GM19463 (cell line): ENCODE results near the gene DEPDC5.
"Not testable (repeated sequence)": the region's sequence is repeated elsewhere in the genome, so short reads cannot be mapped to it uniquely, and the experiment has no call there.

Source experiments
- ATAC-seq: cut with Tn5 transposase; IDR thresholded peaks from one replicate; pipeline ENCODE4 v1.9.1; 2021; ENCODE audit warnings: mild to moderate bottlenecking, moderate library complexity; ENCODE audit not compliant: unreplicated experiment

Gene DEPDC5

DNA sequence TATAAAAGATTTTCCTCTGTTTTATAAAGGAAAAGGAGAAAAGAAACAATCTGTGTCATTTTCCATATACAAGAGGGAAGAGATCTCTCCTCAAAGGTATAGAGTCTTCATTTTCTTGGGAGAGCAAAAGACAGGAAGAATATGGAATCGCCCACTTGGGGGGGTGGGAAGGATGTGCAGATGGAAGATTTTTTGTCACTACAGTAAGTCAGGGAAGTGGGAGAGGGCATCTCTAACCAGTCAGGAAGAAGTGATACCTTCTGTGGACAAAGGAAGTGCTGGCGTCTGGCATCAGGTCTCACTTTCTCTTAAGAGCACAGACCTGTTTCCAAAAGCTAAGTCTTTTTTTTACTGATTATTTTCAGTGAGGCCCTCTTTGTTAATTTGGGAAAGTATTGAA lies 5.3 kb upstream of the DEPDC5 start:
- ATAC-seq, result no peak

DNA sequence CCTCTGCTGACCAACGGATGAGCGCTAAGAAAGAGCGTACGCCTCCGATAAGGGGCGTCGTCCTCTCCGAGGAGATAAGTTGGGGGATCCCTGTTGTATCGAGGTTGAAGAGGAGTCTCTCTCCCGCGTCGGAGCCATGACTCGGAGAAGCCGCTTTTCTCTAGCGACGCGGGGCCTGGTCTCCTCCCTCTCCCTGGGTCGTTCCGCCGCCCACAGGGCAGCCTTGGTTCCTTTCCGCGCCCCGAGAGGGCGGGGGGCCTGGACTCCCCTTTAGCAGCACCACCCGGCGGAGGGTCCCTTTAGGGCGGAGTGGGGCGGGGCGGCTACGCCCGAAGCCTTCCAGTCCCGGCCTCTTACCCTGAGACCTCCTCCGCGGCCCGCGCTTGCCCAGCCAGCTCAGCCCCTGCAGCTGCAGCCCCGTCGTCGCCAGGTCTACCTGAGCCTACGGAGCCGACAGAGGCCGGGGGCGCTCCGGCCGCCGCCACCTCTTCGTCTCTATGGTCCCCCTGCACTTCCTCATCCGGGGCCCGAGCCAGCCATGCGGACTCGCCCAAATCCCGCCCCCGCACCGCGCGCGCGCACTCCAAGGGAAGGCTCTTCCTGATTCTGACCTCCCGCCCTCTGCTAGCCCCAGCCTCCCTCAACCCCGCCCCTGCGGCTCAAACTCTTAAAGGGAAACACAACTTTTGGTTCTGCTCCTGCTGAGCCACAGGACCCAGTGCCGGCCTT lies 4.0 kb upstream of the DEPDC5 start, which contains the start of gene PRR14L:
Gene PRR14L (minus strand): TSS at position 497 of the 729 bp plus-strand sequence. CDS start 11,272 bp downstream, outside the sequence.
- ATAC-seq, result peak; percentile 59

DNA sequence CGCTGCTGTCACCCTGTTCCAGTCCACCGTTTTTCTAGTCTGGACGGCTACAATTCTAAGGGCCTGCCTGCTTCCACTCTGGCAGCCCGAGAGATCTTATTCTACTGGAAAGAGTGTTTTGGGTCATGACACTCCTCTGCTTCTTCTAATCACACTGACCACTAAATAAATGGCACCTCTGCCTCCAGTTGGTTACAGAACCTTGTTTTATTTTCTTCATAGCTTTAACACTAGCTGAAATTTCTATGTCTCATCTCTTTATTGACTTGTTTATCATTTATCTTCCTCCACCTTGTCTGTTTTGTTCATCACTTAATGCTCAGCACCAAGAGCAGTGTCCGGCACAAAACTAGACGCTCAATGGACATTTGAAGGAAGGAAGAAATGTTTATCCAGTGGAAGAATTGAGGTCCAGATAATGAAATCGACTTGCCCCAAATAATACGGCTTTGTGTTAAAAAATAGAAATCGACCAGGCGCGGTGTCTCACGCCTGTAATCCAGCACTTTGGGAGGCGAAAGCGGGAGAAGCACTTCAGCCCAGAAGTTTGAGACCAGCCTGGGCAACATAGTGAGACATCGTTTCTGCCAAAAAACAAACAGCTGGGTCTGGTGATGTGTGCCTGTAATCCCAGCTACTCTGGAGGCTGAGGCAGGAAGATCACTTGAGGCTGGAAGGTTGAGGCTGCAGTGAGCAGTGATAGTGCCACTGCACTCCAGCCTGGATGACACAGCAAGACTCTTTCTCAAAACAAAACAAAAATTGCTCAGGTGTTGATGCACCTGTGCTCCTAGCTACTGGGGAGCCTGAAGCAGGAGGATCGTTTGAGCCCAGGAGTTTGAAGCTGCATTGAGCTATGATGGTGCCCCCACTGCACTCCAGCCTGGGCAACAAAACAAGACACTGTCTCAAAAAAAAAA lies 3.2 kb upstream of the DEPDC5 start:
- ATAC-seq, result no peak

DNA sequence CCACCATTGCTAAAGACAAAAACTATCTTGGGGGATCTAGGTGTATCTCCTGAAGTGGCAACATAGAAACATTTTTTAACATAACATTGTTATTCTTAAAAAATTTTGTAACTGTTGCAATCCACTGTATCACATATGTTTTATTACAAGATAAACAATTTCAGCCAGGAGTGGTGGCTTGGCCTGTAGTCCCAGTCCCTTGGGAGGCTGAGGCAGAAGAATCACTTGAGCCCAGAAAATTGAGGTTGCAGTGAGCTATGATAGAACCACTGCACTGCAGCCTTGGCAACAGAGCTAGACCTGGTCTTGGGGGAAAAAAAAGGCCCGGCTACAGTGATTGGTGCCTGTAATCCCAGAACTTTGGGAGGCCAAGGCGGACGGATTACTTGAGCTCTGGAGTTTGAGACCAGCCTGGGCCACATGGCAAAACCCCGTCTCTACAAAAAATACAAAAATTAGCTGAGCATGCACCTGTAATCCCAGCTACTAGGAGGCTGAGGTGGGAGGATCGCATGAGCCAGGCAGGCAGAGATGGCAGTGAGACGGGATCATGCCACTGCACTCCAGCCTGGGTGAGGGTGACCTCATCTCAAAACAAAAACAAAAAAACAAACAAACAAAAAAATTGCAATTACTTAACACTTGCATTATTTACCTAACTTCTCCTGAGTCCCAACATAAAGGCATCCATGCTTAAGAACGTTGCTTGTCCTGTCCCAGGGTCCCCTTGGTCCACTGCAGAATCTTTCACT lies 1.5 kb upstream of the DEPDC5 start:
- no peak for ATAC-seq

DNA sequence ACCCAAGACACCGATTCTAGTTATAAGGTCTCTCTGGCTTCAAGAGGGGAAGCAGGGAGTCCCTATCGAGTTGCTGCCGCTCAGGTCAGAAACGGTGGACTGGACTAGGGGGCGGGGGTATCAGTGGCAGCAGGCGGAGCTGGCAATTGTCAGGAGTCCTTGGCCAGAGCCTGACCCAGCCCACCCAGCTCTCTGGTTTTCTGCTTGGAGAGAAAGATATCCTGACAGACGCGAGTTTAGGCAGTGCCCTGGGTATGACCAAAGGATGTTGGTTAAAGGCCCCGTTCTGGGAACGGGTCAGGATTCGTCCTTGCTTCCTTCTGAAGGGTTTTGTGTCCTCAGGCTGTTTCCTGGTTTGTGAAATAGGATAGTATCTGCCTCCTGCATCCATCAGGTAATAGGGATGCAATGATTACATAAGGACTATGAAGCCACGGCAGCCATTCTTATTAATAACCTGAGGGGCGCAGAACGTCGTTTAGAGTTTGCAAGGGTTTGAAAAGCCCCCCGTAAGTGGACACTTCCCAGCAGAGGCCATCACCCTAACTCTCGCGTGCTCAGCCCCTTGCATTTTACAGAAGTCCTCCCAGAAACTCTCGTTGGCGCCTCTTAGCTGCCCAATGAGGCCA lies 700 bp upstream of the DEPDC5 start:
- ATAC-seq, result peak; percentile 6

DNA sequence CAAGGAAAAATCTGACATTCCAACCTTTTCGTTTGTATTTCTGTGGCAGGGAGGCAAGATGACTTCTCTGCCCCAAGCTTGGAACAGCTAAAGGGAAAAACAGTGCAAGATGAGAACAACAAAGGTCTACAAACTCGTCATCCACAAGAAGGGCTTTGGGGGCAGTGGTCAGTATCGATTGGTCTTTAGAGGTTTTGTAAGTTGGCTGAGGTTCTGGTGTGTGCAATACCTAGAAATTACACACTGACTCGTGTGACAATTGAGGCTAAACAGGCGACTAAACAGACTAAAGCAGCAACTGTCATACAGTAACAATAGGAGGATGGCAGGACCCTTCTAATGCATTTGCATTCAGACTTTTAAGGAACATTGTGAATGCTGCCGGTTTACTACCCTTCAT lies 994 bp downstream of the DEPDC5 start:
- no peak for ATAC-seq

DNA sequence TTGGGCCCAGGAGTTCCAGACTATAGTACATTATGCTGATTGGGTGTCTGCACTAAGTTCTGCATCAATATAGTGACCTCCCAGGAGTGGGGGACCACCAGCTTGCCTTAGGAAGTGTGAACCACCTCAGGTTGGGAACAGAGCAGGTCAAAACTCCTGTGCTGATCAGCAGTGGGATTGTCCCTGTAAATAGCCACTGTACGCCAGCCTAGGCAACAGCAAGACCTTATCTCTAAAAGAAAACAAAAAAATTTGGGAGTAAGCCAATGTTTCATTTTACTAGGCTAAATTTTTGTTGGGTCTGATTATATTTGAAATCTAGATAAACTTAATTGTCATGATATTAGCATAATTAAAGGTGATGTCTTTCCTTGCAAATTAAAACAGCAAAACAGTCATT lies 3.4 kb downstream of the DEPDC5 start:
- no peak for ATAC-seq

DNA sequence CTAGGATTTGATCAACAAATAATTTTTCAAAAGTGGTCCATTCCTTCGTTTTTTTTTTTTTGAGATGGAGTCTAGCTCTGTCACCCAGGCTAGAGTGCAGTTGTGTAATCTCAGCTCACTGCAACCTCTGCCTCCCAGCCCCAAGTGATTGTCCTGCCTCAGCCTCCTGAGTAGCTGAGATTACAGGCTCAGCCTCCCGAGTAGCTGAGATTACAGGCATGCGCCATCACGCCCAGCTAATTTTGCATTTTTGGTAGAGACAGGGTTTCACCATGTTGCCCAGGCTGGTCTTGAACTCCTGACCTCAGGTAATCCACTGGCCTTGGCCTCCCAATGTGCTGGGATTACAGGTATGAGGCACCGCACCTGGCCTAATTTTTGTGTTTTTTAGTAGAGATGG lies 5.0 kb downstream of the DEPDC5 start:
- ATAC-seq, result not testable (repeated sequence)

DNA sequence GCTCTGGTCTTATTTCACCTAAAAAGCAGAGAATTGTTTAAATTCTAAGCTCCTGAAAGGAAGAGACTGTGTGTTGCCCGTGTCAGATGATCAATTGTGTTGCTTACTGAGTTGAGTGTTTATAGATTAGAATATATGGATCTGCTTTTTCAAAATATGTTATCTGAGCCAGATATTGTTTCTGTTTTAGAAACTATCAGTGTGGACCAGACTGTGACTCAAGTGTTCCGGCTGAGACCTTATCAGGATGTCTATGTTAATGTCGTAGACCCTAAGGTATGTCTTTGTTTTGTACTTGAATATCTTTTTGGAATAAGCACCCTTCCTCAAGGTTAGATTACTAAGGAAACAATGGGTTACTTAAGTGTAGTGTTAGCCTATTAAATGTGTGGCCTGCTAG lies 11.0 kb downstream of the DEPDC5 start:
- no peak for ATAC-seq

DNA sequence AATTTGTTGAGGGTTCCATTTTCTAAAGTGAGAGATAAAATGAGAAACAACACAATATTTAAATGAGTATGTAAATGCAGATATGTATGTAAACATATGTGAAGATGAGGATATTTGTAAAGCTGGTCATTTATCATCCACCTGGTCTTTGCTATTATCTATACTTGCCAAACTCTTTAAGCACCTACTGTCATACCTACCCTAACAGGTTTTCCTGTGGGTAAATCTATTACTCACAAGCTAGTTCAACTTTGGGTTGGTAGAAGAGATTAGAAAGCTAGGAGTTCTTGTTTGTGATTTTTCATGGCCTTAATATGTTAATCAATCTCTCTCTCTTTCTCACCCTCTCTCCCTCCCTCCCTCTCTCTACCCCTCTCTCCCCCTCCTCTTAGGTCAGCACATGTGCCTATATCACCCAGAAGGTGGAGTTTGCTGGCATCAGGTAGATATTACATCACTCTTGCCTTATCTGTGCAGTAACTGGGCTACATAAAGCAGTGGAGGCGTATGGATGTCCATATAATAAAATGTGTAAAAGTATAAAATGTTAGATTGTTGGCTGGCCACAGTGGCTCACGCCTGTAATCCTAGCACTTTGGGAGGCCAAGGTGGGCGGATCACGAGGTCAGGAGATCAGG lies 14.7 kb downstream of the DEPDC5 start:
- no peak for ATAC-seq

DNA sequence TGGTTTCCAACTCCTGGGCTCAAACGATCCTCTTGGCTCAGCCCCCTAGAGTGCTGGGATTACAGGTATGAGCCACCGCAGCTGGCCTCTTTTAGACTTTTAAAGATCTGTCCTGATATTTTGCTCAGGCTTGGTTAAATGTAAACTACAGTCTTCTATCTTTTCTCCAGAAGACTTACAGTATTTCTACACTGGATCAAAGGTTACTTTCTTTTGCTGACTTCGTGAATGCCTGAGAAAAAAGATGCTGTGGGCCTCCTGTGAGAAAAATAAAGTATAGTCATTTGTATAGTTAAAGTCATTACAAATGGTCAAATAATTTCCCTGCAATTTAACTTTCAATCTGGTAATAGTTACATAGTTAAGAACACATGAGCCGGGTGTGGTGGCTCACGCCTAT lies 19.6 kb downstream of the DEPDC5 start:
- no peak for ATAC-seq

DNA sequence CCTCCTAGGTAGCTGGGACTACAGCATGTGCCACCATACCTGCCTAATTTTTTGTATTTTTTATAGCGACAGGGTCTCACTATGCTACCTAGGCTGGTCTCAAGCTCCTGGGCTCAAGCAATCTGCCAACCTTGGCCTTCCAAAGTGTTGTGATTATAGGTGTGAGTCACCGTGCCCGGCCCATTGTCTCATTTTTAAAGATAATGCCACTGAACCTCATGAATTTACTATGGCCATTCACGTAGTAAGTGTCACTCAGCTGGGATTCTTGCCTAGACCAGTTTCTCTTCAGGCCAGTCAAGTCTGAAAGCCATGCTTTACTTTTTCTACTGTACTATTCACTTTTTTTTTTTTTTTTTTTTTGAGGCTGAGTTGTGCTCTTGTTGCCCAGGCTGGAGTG lies 22.4 kb downstream of the DEPDC5 start:
- no peak for ATAC-seq

DNA sequence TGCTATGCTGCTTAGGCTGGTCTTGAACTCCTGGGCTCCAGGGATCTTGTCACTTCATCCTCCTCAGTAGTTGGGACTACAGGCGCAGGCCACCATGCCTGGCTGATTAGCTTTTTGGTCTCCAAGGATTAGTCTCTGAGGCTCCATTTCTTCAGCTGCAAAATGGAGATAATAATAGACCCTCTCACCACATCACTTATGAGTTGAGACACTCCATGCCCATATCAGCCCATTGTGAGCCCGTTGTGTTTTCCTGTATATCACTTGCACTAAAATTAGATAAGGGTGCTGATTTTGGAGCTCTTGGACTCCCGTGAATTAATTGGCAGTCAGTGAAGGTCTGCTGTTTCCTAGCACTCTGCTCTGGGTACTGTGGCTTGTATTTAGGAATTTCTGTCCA lies 36.0 kb downstream of the DEPDC5 start:
- no peak for ATAC-seq

DNA sequence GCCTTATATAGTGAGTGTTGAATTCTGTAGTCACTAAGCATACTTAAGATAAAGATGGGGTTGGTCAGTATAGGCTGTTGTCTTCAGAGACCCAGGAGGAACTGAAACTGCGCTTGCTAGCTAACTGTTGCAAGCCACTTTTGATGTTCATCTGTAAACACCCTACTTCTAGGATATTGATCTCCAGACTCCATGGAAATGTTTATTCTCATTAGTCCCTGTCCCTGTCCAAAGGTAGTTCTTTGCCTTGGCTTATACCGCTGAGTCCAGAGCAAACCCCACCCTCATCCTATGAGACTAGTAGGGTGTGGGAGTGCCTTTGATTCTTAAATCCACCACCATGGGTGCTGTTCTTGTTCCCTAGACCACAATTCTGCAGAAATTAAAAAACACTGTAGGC lies 36.4 kb downstream of the DEPDC5 start:
- ATAC-seq, result no peak

DNA sequence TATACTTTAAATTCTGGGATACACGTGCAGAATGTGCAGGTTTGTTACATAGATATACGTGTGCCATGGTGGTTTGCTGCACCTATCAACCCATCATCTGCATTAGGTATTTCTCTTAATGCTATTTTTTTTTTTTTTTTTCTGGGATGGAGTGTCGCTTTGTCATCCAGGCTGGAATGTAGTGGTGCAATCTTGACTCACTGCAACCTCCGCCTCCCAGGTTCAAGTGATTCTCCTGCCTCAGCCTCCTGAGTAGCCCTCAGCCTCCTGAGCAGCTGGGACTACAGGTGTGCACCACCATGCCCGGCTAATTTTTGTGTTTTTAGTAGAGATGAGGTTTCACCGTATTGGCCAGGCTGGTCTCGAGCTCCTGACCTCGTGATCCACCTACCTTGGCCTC lies 45.5 kb downstream of the DEPDC5 start:
- ATAC-seq, result not testable (repeated sequence)

DNA sequence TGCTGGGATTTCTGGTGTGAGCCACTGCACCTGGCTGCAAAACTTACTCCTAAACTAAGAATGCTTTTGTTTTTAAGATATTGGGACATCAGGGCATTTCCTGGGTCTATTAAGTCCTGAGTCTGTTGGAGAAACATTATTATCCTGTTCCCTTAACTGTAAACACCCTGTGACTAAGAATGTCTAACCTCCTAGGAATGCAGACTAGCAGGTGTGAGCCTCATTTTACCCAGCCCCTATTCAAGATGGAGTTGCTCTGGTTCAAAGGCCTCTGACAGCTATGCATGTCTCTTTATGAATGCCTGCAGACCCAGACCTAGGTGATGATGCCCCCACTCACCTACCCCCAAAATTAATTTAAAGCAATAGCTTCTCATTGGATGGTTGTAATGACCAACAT lies 46.2 kb downstream of the DEPDC5 start:
- no peak for ATAC-seq

DNA sequence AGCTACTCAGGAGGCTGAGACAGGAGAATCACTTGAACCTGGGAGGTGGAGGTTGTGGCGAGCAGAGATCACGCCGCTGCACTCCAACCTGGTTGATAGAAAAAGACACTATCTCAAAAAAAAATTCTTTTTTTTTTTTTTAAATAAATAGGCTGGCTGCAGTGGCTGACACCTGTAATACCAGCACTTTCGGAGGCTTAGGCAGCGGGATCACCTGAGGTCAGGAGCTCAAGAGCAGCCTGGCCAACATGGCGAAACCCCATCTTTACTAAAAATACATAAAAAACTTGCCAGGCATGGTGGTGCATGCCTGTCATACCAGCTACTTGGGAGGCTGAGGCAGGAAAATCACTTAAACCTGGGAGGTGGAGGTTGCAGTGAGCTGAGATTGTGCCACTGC lies 47.0 kb downstream of the DEPDC5 start:
- not testable (repeated sequence) for ATAC-seq

DNA sequence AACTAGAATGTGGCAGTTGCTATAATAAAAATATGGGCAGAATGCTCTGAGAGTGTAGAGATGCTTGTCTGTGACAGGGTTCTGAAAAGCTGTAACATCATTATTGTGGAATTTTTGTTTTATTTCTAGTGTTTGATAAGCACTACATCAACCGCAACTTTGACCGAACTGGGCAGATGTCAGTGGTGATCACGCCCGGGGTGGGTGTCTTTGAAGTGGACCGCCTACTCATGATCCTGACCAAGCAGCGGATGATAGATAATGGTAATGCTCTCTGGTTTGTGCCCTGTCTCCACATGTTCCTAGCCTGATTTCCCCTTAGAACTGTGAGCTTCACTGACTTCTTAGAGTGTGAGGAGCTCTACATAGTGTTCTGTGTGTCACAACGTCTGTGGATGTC lies 48.8 kb downstream of the DEPDC5 start:
- no peak for ATAC-seq

DNA sequence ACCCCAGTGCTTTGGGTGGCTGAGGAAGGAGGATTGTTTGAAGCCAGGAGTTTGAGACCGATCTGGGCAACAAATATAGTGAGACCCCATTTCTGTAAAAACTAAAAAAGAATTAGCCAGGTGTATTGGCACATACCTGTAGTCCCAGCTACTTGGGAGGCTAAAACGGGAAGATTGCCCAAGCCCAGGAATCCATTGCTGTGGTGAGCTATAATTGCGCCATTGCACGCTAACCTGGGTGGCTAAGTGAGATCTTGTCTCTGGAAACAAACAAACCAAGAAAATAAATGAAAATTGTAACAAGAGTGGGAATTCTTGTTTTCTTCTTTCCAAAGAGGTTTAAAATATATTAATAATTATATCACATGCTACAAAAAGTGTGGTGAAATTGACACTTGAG lies 52.9 kb downstream of the DEPDC5 start:
- no peak for ATAC-seq

DNA sequence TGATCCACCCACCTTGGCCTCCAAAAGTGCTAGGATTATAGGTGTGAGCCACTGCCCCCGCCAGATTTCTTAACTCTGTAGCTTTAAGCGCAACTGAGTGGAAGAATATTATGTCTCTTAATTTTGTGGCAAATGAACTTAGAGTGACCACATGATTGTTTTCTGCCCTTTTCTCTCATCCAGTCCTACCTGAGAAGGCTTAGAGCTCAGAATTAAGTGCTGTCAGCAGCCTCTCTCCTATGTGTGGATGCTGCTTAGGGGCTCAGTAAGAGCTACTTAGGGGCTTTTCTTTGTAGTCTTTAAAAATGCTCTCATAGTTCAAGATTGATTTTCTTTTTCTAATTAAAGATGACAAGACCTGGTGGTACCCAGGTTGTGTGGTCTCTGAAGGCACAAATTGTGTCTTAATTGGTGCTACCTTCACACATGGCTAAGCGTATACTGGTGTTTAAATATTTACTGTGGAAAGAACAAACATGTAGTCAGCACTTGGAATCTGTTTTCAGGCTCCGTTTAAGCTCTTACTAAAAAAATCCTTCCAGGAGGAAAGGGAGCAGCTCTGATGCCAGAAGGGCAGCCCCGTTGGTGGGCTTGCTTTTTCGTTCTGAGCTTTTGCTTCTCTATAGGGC lies 59.3 kb downstream of the DEPDC5 start:
- no peak for ATAC-seq
